ENCODE results near the gene PLA2G4E. TPM values are rescaled to one million over a fixed set of nuclear protein-coding genes. Genes with fewer than 3 reads are reported as not detected.

PLA2G4E gene
- total RNA-seq, 1 experiment from 2014 or later, result not detected

DNA sequence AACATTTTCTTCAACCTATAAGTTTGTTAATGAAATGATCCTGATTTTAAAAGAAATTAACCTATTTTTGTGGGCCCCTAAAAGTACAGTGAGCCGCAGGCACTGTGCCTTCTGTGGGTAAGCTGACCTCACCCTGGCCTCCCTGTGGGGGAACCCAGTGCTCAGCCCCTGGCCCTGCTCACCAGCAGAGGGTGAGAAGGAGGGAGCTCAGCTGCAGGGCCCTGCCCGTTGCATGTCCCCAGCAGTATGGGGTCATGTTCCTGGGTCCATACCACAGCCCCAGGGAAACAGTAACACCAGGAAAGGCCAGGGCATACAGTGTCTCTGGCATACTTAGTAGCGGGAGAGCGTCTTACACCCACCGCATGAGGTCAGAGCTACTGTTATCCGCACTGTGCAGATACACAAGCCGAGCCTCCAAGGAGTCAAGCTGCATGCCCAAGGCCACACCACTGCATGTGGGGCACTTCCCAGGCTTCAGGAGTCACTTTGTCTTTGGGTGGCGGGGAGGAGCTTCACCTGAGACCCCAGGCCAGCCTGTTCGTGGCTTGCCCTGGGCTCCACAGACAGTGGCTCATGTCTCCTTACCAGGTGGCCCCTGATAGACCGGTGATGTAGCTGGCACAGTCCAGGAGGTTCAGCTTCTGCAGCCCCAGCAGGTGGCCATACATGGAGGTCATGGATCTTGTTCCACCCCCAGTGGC is 25.9 kb downstream of the PLA2G4E start:
- no TSS peak for BruUV-seq (replicated peaks)
- Histone ChIP-seq H3K4me1 (ENCODE audit: control insufficient read depth, insufficient read depth, low read length) (no peaks in the 10 kb centered on the region), H3K9me3 (ENCODE audit: control insufficient read depth, insufficient read depth, low read depth, low read length) (no peaks in the 10 kb centered on the region), H3K27me3 (ENCODE audit: control insufficient read depth, insufficient read depth, low read length) (no peaks in the 10 kb centered on the region), H3K27ac (ENCODE audit: low read length) (no peak overlapping the region), H3K36me3 (ENCODE audit: control insufficient read depth, insufficient read depth, low read length) (no peaks in the 10 kb centered on the region), H3K4me3 (ENCODE audit: low read depth in 2 of 2, low read length in 2 of 2) (no peak overlapping the region)
- TF ChIP-seq TCF7L2 (IDR thresholded peaks at IDR 0.05; ENCODE audit: low read depth, low read length) (no peak), POLR2AphosphoS5 (IDR thresholded peaks at IDR 0.05; ENCODE audit: low read depth, low read length) (no peak), SIN3A (IDR thresholded peaks at IDR 0.05; ENCODE audit: borderline replicate concordance, insufficient read depth, low read depth, low read length) (no peak)
- TF ChIP-seq, protein P1, sequence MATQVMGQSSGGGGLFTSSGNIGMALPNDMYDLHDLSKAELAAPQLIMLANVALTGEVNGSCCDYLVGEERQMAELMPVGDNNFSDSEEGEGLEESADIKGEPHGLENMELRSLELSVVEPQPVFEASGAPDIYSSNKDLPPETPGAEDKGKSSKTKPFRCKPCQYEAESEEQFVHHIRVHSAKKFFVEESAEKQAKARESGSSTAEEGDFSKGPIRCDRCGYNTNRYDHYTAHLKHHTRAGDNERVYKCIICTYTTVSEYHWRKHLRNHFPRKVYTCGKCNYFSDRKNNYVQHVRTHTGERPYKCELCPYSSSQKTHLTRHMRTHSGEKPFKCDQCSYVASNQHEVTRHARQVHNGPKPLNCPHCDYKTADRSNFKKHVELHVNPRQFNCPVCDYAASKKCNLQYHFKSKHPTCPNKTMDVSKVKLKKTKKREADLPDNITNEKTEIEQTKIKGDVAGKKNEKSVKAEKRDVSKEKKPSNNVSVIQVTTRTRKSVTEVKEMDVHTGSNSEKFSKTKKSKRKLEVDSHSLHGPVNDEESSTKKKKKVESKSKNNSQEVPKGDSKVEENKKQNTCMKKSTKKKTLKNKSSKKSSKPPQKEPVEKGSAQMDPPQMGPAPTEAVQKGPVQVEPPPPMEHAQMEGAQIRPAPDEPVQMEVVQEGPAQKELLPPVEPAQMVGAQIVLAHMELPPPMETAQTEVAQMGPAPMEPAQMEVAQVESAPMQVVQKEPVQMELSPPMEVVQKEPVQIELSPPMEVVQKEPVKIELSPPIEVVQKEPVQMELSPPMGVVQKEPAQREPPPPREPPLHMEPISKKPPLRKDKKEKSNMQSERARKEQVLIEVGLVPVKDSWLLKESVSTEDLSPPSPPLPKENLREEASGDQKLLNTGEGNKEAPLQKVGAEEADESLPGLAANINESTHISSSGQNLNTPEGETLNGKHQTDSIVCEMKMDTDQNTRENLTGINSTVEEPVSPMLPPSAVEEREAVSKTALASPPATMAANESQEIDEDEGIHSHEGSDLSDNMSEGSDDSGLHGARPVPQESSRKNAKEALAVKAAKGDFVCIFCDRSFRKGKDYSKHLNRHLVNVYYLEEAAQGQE (IDR thresholded peaks at IDR 0.05; ENCODE audit: insufficient read depth in 1 of 2, low read depth in 2 of 2, low read length in 1 of 2), result no peak
- TF ChIP-seq, protein P2, sequence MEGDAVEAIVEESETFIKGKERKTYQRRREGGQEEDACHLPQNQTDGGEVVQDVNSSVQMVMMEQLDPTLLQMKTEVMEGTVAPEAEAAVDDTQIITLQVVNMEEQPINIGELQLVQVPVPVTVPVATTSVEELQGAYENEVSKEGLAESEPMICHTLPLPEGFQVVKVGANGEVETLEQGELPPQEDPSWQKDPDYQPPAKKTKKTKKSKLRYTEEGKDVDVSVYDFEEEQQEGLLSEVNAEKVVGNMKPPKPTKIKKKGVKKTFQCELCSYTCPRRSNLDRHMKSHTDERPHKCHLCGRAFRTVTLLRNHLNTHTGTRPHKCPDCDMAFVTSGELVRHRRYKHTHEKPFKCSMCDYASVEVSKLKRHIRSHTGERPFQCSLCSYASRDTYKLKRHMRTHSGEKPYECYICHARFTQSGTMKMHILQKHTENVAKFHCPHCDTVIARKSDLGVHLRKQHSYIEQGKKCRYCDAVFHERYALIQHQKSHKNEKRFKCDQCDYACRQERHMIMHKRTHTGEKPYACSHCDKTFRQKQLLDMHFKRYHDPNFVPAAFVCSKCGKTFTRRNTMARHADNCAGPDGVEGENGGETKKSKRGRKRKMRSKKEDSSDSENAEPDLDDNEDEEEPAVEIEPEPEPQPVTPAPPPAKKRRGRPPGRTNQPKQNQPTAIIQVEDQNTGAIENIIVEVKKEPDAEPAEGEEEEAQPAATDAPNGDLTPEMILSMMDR (IDR thresholded peaks at IDR 0.05), result no peak
- DNase-seq (ENCODE audit: low read depth, low spot score), result no peak
- CTCF ChIA-PET, result no interaction called here
- ATAC-seq, result no peak
- in situ Hi-C loops (cut with HindIII; ENCODE audit: low pct_unique_long_range_greater_than_20kb, low sequenced_read_pairs), result loop anchor here (5.0 kb wide), 1 partner anchor 57 kb away; no protein-coding TSS in a partner anchor
- POLR2A ChIA-PET, result no interaction called here
- intact Hi-C loops (cut with micrococcal nuclease; ENCODE audit: unreplicated experiment), result no loop called here

DNA sequence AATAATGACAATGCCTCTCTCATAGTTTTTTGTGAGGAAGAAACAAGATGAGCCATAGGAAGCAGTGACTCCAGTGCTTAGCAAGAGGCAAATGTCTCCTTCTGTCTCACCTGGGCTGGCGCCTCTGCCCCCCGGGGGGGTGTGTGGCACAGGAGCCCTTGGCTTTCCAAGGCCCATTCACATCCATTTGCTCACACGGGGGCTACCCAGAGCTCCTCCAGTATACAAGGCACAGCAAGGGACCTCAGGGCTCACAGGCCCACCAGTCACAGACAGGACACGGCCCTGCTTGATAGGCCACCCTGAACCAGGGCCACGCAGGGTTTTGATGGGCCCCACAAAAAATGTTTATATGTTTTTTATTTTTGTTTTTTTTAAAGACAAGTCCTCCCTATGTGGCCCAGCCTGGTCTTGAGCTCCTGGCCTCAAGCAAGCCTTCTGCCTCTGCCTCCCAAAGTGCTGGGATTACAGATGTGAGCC is 26.6 kb downstream of the PLA2G4E start:
- no peaks in the 10 kb centered on the region for H3K36me3 ChIP-seq (ENCODE audit: control insufficient read depth, insufficient read depth, low read length)
- intact Hi-C loops (cut with micrococcal nuclease; ENCODE audit: unreplicated experiment) (no loop called here), in situ Hi-C loops (cut with HindIII; ENCODE audit: low pct_unique_long_range_greater_than_20kb, low sequenced_read_pairs) (no loop called here)
- ATAC-seq (no peak), DNase-seq (ENCODE audit: low read depth, low spot score) (no peak)
- no TSS peak for BruUV-seq (replicated peaks)
- TF ChIP-seq SIN3A (IDR thresholded peaks at IDR 0.05; ENCODE audit: borderline replicate concordance, insufficient read depth, low read depth, low read length) (no peak), TCF7L2 (IDR thresholded peaks at IDR 0.05; ENCODE audit: low read depth, low read length) (no peak)
- TF ChIP-seq, protein P2 (IDR thresholded peaks at IDR 0.05), result no peak
- ChIA-PET CTCF (no interaction called here), POLR2A (no interaction called here)
- H3K4me1 ChIP-seq (ENCODE audit: control insufficient read depth, insufficient read depth, low read length), result no peaks in the 10 kb centered on the region; the same call in 1 of the 2 replicates
- H3K27ac ChIP-seq (ENCODE audit: low read length), result no peak overlapping the region
- H3K4me3 ChIP-seq (ENCODE audit: low read depth in 2 of 2, low read length in 2 of 2), result no peak overlapping the region
- H3K9me3 ChIP-seq (ENCODE audit: control insufficient read depth, insufficient read depth, low read depth, low read length), result no peaks in the 10 kb centered on the region
- H3K27me3 ChIP-seq (ENCODE audit: control insufficient read depth, insufficient read depth, low read length), result no peaks in the 10 kb centered on the region
